ENCODE measurements around the gene GUCD1. TPM values are rescaled to one million over a fixed set of nuclear protein-coding genes. Genes with fewer than 3 reads are reported as not detected.

The GUCD1 gene
- total and polyA plus RNA-seq, 9 of the 15 experiments (the other 6 are each of a cell fraction or from before 2014, with no cell fraction given), result 31.5 to 67.8 (median 50.3) TPM

DNA sequence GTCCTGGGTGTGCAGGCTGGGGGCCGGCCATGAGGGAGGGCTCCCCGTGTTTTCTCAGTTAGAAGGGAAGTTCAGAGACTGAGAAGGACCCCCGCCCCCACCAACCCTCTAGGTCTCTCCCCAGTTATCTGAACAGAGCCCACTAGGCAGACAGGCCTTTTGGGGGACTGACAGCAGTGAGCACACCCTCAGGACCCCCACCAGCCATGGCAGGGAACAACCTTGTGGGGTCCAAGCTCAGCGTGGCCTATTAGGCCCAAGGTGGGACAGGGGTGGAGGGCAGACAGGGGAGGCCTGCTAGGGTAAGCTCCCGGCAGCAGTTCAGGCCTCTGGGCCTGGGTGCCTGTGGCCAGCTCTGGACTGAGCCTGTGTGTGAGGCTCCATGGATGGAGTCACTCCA, 32.3 kb upstream of the GUCD1 start (continued):
- TF ChIP-seq, protein P1, sequence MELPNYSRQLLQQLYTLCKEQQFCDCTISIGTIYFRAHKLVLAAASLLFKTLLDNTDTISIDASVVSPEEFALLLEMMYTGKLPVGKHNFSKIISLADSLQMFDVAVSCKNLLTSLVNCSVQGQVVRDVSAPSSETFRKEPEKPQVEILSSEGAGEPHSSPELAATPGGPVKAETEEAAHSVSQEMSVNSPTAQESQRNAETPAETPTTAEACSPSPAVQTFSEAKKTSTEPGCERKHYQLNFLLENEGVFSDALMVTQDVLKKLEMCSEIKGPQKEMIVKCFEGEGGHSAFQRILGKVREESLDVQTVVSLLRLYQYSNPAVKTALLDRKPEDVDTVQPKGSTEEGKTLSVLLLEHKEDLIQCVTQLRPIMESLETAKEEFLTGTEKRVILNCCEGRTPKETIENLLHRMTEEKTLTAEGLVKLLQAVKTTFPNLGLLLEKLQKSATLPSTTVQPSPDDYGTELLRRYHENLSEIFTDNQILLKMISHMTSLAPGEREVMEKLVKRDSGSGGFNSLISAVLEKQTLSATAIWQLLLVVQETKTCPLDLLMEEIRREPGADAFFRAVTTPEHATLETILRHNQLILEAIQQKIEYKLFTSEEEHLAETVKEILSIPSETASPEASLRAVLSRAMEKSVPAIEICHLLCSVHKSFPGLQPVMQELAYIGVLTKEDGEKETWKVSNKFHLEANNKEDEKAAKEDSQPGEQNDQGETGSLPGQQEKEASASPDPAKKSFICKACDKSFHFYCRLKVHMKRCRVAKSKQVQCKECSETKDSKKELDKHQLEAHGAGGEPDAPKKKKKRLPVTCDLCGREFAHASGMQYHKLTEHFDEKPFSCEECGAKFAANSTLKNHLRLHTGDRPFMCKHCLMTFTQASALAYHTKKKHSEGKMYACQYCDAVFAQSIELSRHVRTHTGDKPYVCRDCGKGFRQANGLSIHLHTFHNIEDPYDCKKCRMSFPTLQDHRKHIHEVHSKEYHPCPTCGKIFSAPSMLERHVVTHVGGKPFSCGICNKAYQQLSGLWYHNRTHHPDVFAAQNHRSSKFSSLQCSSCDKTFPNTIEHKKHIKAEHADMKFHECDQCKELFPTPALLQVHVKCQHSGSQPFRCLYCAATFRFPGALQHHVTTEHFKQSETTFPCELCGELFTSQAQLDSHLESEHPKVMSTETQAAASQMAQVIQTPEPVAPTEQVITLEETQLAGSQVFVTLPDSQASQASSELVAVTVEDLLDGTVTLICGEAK (IDR thresholded peaks at IDR 0.05), result no peak
- TF ChIP-seq, protein P1 (CRISPR knock-in tag; IDR thresholded peaks at IDR 0.05), result no peak
- TF ChIP-seq, protein P2, sequence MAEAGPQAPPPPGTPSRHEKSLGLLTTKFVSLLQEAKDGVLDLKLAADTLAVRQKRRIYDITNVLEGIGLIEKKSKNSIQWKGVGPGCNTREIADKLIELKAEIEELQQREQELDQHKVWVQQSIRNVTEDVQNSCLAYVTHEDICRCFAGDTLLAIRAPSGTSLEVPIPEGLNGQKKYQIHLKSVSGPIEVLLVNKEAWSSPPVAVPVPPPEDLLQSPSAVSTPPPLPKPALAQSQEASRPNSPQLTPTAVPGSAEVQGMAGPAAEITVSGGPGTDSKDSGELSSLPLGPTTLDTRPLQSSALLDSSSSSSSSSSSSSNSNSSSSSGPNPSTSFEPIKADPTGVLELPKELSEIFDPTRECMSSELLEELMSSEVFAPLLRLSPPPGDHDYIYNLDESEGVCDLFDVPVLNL (CRISPR knock-in tag; IDR thresholded peaks at IDR 0.05; ENCODE audit: low read depth), result no peak
- TF ChIP-seq ZNF79 (CRISPR knock-in tag; IDR thresholded peaks at IDR 0.05; ENCODE audit: low read depth) (no peak), TARDBP (IDR thresholded peaks at IDR 0.05) (no peak), ETS2 (tag; IDR thresholded peaks at IDR 0.05; ENCODE audit: borderline replicate concordance, poor library complexity, severe bottlenecking) (no peak), ZNF41 (CRISPR knock-in tag; conservative IDR thresholded peaks at IDR 0.05) (no peak), XRCC4 (IDR thresholded peaks at IDR 0.05; ENCODE audit: extremely low read depth, insufficient read depth, insufficient read length) (no peak), SIN3A (IDR thresholded peaks at IDR 0.05; ENCODE audit: borderline replicate concordance in 2 of 2, control insufficient read depth in 1 of 2, low read depth in 2 of 2, low read length in 2 of 2) (no peak), CCNT2 (IDR thresholded peaks at IDR 0.05; ENCODE audit: borderline replicate concordance, extremely low read depth, insufficient read length, low read depth, low read length) (no peak), ZC3H11A (IDR thresholded peaks at IDR 0.05; ENCODE audit: low read depth, low read length) (no peak), BMI1 (IDR thresholded peaks at IDR 0.05; ENCODE audit: low read length) (no peak), PHB2 (IDR thresholded peaks at IDR 0.05; ENCODE audit: low read depth) (no peak), ZNF778 (CRISPR knock-in tag; IDR thresholded peaks at IDR 0.05) (no peak), NCOA1 (IDR thresholded peaks at IDR 0.05; ENCODE audit: low read depth) (no peak), PTTG1 (tag; IDR thresholded peaks at IDR 0.05; ENCODE audit: low read depth) (no peak)
- TF ChIP-seq, protein P3, sequence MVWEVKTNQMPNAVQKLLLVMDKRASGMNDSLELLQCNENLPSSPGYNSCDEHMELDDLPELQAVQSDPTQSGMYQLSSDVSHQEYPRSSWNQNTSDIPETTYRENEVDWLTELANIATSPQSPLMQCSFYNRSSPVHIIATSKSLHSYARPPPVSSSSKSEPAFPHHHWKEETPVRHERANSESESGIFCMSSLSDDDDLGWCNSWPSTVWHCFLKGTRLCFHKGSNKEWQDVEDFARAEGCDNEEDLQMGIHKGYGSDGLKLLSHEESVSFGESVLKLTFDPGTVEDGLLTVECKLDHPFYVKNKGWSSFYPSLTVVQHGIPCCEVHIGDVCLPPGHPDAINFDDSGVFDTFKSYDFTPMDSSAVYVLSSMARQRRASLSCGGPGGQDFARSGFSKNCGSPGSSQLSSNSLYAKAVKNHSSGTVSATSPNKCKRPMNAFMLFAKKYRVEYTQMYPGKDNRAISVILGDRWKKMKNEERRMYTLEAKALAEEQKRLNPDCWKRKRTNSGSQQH (CRISPR knock-in tag; IDR thresholded peaks at IDR 0.05), result no peak
